Type B pancreatic cell (in vitro differentiated cells): Measurements from ENCODE around the gene PRKAR1B. TPM values are rescaled to one million over a fixed set of nuclear protein-coding genes. Genes with fewer than 3 reads are reported as not detected.

Source experiments
- DNase-seq: peaks from one replicate; pipeline ENCODE4 v3.0.0; 2021; ENCODE audit warnings: mixed read lengths; ENCODE audit not compliant: unreplicated experiment; ENCODE audit errors: extremely low spot score
- H3K27ac Mint-ChIP-seq: 2 replicates; pipeline ENCODE4 v1.8.0; 2021; ENCODE audit warnings: mild to moderate bottlenecking, mixed read lengths
- H3K27me3 Mint-ChIP-seq: 2 replicates; pipeline ENCODE4 v1.8.0; 2021; ENCODE audit warnings: mixed read lengths
- H3K36me3 Mint-ChIP-seq: 2 replicates; pipeline ENCODE4 v1.8.0; 2021; ENCODE audit warnings: mixed read lengths
- H3K4me1 Mint-ChIP-seq: one replicate; pipeline ENCODE4 v1.8.0; 2021; ENCODE audit warnings: mixed read lengths; ENCODE audit not compliant: unreplicated experiment
- H3K4me3 Mint-ChIP-seq: 2 replicates; pipeline ENCODE4 v1.8.0; 2021; ENCODE audit warnings: mild to moderate bottlenecking, mixed read lengths
- H3K9me3 Mint-ChIP-seq: 2 replicates; pipeline ENCODE4 v1.8.0; 2021; ENCODE audit warnings: mixed read lengths
- CTCF ChIP-seq: fragments of 200-600 bp; sonication (generic); conservative IDR thresholded peaks from 2 replicates; pipeline ENCODE4 v1.5.0; 2021; ENCODE audit warnings: antibody characterized with exemption, mild to moderate bottlenecking
- total RNA-seq: library from RNA; stranded (reverse); gene quantifications from 2 replicates; pipeline ENCODE4 v1.2.1, GENCODE V29; 2021; ENCODE audit warnings: low replicate concordance

PRKAR1B gene
- total RNA-seq, 1 donor from 2014 or later: 26.1 TPM

GRCh38 chr7:690478-691360 lies 36.4 kb downstream of the PRKAR1B start:
- H3K36me3 Mint-ChIP-seq: peaks cover 31% of the 10 kb centered on the region
- H3K4me3 Mint-ChIP-seq: no peak overlapping the region
- no peak for DNase-seq
- TF ChIP-seq CTCF: no peak
- H3K27ac Mint-ChIP-seq: no peak overlapping the region
- no peaks in the 10 kb centered on the region for H3K4me1 Mint-ChIP-seq
- no peaks in the 10 kb centered on the region for H3K27me3 Mint-ChIP-seq
- peaks cover 17% of the 10 kb centered on the region for H3K9me3 Mint-ChIP-seq

- DNase-seq: no peak
- H3K9me3 Mint-ChIP-seq: peaks cover 24% of the 10 kb centered on the region
- TF ChIP-seq CTCF: no peak
These were observed 41.5 kb downstream of the PRKAR1B start for GRCh38 chr7:685540-685939.

GRCh38 chr7:684416-684815 lies 42.7 kb downstream of the PRKAR1B start:
- Mint-ChIP-seq H3K27ac (no peak overlapping the region), H3K9me3 (peaks cover 24% of the 10 kb centered on the region), H3K36me3 (peaks cover 26% of the 10 kb centered on the region), H3K4me1 (no peaks in the 10 kb centered on the region), H3K4me3 (no peak overlapping the region), H3K27me3 (no peaks in the 10 kb centered on the region)
- no peak for TF ChIP-seq CTCF
- no peak for DNase-seq

More at GRCh38 chr7:685540-685939, 41.5 kb downstream of the PRKAR1B start:
- no peak overlapping the region for H3K27ac Mint-ChIP-seq
- H3K27me3 Mint-ChIP-seq: no peaks in the 10 kb centered on the region
- H3K4me1 Mint-ChIP-seq: no peaks in the 10 kb centered on the region
- H3K4me3 Mint-ChIP-seq: no peak overlapping the region
- peaks cover 27% of the 10 kb centered on the region for H3K36me3 Mint-ChIP-seq

GRCh38 chr7:683526-684205 lies 43.4 kb downstream of the PRKAR1B start:
- Mint-ChIP-seq H3K9me3 (peaks cover 21% of the 10 kb centered on the region), H3K36me3 (peaks cover 28% of the 10 kb centered on the region), H3K4me3 (no peak overlapping the region), H3K27ac (no peak overlapping the region), H3K4me1 (no peaks in the 10 kb centered on the region), H3K27me3 (no peaks in the 10 kb centered on the region)
- DNase-seq: no peak
- no peak for TF ChIP-seq CTCF

- no peak for DNase-seq
- Mint-ChIP-seq H3K4me3 (no peak overlapping the region), H3K36me3 (peaks cover 25% of the 10 kb centered on the region), H3K27ac (no peak overlapping the region), H3K27me3 (no peaks in the 10 kb centered on the region), H3K9me3 (peaks cover 18% of the 10 kb centered on the region), H3K4me1 (no peaks in the 10 kb centered on the region)
- no peak for TF ChIP-seq CTCF
These were observed 44.3 kb downstream of the PRKAR1B start for GRCh38 chr7:682810-683209.
